Putamen (tissue), 1 donor: ENCODE measurements around the gene RFX3.

Experiments used
- DNase-seq: peaks from one replicate; pipeline ENCODE4 v3.0.0-alpha.2; 2016; ENCODE audit warnings: low spot score

The RFX3 gene

DNA sequence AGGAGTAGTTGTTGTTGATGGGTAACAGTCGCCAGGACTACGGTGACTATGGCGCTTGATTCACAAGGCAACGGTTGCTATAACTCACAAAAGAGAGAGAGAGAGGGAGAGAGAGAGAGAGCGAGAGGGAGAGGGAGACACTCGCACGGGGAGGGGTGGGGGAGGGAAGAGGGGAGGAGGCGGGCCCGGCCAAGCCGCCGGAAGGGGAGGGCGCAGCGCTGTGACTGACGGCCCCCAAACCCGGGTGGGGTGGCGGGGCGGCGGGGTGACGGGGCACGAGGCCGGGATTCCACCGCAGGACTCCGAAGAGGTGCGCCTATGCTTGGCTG is at the start of gene RFX3:
RFX3 (minus strand) TSS at position 166 of the 329 bp plus-strand sequence. CDS start 130,413 bp downstream, outside the sequence.
- DNase-seq, result peak; percentile 96

DNA sequence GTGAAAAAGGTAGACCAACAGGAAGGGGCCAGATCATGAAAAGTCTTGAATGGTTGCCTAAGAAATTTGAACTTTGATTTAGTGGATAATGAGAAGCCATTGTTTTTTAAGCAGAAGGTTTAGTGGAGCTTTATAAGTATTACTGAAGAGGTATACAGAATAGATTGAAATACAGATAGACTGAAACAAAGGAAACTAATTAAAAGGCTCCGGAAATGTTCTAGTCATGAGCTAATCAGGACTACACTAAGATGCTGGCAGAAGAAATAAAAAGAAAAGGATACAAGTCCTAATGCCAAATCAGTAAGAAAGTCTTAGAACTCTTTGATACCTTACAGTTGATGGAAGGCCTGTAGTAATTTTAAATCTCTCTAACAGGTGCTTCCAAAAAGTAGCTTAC is 45.7 kb upstream of the RFX3 start:
- no peak for DNase-seq

DNA sequence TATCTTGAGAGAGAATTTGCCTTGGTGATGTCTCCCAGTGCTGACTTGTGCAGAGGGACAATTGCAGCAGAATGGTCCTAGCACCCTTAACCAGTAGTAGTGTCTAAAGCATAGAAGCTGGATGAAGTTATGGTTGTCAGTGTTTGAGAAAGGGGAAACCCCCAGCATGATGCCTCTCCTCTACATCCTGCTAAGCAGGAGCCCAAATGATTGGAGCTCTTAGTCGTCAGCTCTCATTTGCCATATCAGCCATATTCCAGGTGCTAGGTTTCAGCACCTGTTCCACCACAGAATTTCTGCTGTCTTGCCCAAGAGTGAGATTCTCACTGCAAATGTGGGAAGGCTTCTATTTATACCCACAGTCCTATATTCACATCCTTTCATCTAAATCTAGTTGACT is 43.7 kb upstream of the RFX3 start:
- DNase-seq, result no peak

DNA sequence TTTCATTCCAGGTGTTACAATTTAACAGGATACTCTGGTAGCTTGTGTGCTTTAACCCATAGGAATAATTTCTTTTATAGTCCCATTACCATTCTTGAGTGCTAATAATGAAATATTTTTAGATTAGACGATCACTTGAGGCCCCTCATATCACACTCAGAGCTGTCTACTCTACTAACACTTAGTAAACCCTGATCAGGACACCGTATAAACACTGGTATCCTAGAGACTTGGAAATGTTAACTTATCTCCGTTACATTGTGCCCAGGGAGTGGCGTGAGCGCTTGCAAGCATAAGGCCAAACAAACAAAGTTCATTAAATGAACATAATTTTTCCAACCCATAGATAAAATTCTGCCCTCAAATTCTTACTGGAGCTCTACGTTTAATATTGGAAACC is 42.2 kb upstream of the RFX3 start:
- DNase-seq, result no peak

DNA sequence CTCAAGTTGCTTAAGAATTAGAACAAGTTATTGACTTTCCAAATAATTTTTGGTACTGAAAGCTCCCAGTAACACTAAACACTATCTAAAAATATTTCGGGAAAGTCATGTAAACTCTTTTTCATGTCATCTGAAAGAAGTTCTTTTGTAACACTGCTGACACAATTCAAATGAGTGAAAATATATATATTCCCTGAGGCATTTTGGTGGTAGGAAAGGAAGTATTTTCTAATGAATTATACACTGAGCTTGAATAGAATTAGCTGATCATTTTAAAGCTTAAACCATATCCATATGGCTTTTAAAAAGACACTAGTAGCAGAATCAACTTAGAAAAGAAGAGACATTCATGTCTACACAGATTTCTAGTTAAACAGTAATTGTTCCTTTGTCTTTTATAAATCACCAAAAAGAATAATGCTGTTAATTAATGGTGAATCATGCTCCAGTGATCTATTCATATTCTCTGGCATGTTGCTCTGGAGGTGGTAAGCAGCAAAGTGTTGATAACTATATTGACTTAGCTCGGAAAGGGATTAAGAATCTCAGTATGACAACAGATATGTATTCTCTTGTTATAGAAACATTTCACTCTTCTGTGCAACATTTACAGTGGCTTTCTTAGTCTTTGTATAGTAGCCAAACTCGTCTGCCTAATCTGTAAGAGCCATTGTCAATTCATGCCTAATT is 27.4 kb upstream of the RFX3 start:
- DNase-seq, result no peak

DNA sequence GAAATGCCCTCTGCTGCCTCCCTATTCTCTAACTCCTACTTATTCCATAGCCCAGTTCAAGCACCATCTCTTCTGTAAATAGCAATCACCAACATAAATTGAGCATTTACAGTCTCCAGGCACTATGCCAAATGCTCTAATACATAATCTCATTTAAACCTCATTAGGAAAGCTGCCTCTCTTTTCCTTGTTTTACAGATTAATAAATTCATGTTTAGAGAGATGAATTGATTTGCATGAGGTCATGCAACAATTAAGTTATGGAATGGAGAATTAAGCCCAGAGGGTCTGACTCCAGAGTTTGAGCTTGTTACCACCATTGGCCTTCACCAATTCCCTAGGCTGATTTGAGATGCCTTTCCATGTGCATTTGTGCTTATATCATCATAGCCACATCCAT is 23.4 kb upstream of the RFX3 start:
- DNase-seq, result no peak

DNA sequence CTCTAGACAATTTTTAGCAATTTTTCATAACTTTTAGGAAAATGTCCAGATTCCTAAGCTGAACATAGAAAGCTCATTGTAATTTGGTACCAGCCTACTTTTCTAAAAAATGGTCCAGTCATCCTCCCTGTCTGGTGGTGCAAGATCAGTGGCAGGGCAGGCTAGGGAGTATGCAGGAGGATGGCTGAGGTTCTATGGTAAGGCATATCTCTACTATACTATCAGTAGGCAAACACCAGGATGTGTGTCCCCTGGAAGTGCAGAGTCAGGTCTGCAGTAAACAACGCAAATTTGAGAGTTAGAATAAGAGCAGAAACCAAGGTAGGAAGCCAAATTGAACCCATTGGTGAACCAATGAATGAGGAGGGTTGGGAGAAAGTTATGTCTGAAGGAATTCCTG is 22.8 kb upstream of the RFX3 start:
- no peak for DNase-seq

DNA sequence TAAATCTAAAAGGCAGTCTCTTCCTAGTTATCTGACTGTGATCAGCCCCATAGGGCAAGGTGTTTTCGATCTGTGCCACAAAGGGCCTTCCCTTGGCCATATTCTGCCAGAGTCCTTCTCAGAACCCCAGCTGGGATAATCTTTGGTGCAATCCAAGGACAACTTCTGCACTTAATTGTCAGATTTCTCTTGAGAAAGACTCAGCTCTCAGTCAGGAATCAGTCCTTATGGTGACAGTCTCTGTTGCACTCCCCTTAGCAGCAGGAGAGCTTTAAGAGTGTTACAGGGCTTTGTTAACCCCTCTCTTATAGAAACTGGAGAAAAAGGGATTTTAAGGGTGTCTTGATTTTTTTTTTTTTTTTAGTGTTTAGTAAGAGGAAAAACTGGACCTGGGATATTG is 15.4 kb upstream of the RFX3 start:
- DNase-seq, result no peak

DNA sequence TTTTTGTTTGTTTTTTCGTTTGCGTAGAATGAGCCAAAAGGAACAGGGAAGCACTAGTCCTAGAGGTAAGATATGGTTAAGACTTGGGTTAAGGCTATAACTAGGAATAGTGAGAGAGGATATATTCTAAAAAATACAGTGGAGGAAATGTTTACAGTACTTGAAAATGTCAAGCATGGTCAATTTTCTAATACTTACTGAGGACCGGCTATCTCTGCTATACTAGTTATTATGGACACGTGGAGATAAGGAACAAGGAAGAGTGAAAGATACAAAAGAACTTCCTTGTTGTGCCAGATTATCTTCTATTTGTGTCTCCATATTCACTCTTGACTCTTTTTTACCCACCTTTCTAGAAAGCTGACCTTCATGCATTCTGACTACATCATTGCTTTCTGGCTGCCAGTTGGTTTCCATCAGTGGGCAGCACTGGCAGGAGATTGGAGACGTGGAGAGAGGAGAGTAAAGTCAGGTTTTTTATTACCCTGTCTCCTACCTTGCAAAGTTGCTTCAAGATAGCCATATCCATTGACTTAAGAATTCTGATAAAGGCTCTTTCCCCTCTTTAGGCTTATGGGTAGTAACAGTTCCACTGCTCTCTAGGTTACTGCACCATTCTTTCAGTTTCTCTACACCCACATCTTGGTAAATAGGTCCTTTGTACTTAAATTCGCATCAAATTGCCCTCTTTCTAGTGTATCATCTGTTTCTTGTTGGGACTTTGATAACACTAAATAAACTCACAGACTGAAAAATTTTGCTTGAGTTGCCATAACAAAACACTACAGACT is 9.0 kb upstream of the RFX3 start:
- DNase-seq, result no peak

DNA sequence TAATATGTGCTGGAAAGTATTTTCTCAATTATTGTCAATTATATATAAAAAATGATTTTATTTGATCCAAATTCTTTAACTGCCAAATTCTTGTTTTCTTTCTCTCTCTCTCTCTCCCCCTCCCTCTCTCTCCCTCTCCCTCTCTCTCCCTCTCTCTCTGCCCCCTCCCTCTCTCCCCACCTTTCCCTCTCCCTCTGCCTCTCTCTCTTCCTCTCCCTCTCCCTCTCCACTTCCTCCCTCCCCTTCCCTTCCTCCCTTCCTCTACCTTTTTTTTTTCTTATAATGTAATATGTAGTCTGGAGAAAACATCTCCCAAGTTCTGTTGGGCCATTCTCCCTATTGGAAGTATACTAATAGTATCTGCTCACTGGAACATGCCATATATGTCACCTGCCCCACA is 6.4 kb upstream of the RFX3 start:
- DNase-seq, result no peak

DNA sequence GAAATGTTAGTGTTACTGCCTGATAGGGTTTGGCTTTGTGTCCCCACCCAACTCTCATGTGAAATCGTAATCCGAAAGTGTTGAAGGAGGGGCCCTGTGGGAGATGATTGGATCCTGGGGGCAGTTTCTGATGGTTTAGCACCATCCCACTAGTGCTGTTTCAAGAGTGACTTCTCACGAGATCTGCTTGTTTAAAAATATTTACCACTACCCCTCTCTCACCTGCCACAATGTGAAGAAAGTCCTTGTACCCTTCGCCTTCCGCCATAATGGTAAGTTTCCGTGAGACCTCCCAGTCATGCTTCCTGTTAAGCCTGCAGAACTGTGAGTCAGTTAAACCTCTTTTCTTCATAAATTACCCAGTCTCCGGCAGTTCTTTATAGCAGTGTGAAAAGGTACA is 2.6 kb upstream of the RFX3 start:
- DNase-seq, result no peak

DNA sequence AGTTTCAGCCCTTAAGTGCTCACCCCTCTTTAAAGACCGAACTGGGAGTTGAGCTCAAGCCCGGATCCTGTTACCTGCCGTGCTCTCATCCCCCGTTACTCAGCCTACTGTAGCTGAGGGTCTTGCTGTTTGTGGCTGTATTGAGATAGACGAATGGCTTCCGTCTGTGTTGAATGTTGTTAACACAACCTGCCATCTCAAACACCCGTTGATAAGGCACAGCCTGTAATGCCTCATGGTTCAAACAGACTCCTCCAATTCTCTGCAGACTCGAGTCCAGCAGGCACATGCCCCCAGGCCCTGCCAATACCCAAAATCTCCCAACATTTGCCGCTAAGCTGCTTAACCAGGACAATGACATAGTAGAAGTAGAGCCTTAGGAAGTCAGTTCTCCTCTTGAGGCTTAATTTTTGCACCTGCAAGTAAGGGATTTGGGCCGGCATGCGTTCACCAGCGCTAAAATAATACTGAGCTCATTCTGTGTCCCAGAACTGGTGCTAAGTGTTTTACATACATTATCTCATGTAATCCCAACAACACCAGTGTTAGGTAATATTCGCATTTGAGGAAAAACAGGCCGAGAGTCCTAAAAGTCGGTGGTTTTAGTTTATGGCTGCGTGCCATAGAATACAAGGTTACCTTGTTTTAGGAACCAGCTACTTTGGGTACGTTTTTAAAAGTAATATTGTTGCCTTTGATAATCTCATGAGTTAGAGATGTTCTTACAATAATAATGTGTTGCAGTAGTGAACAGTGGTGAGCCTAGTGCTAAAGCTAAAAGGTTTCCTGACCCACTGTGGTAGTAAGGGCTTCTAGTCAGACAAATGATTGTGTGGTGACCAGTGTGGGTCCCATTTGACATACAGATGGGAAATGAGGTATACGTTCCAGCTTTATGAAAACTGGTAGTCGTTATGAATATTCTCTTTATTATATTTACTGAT is 1.5 kb upstream of the RFX3 start:
- DNase-seq, result no peak

DNA sequence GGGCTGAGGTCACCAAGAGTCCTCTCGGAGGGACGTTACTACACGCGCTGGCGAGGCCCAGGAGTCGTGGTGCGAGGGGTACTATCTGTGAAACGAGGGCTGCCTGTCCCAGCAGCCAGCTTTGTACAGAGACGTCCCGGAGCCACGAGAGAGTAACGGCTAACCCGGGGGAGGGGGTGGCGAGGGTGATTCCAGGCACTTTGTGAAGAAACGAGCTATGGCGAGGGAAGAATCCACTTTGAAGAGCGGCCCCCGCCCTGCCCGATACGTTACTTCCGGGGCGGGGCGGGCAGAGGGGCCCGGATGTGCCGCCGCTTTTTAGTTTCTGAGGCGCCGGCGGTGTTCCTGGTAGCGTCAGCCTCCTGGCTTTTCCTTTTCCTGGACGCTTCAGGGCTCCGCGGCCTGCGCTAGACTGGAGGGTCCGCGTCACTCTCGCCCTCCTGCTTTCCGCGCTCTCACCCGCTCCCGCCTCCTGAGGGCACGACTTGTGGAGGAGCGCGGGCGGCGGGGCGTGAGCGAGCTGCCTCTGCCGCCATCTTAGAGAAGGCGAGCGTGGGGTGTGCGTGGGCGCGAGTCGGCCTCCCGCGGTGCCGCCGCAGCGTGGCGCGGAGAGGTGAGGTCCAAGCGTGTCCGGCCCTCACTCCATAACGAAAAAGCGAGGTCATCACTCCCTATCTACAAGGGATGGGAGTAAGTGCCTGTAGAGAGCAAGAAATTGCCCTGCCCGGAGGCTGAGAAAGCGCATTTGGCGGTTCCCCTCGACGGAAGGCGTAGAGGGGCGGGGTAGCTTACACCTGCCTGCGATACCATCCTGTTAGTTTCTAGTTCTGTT is 580 bp upstream of the RFX3 start:
- DNase-seq, result peak; percentile 90

DNA sequence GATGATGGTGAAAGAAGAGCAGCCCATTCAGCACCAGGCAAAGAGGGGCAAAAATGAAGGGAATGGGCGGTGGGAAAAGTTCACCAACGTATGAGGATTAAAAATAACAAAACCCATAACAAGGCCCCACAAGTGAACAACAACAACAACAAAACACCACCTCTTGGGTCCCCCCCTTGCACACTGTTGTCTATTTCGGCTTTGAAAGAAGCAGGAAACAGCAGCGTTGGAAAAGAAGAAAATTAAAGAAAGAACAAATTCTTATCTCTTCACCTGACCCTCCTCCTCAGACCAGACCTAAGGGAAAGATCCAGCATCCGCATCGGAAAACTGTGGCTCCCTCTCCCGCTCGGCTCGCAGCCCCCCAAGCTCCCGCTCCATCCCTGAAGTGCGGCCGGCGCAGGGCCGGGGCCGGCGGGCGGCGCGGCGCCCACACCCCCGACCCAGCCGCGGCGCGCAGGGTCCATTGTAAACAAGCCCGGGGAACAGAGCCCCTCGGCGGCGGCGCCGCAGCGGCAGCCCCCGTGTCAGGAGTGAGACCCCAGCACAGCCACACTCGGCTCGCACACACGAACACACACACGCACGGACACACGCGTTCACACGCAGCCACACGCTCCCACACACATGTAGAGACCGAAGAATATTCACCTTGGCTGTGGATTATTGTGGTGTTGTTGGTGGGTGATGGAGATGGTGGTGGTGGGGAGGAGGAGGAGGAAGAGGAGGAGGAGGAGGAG is 535 bp downstream of the RFX3 start:
- DNase-seq, result no peak

DNA sequence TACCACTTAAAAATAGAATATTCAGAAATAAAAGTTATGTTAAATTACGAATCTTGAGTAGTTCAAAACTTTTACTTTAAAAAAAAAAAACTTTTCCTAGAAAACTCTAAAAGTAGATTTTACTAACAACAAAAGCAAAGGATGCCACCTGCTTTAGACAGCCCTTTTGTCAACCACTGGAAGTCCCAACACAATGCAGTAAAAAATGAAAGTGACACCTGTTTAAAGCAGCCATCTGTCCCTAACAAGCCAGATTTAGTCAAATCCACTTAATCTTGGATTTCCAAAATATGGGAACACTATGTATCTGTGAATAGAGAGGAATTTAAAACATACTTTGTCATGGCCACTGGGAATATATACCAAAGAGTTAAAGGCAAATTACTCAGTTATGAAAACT is 3.8 kb downstream of the RFX3 start:
- no peak for DNase-seq

DNA sequence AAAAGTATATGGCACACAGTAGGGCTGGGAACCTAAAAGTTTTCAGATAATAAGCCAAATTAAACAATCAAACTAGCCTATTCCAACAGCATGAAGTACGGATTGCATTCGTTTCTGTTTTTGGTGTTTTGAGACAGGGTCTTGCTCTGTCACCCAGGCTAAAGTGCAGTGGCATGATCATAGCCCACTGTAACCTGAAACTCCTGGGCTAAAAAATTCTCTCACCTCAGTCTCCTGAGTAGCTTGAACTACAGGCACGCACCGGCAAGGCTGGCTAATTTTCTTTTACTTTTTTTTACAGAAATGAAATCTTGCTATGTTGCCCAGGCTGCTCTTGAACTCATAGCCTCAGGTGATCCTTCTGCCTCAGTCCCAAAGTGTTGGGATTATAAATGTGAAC is 5.2 kb downstream of the RFX3 start:
- no peak for DNase-seq

DNA sequence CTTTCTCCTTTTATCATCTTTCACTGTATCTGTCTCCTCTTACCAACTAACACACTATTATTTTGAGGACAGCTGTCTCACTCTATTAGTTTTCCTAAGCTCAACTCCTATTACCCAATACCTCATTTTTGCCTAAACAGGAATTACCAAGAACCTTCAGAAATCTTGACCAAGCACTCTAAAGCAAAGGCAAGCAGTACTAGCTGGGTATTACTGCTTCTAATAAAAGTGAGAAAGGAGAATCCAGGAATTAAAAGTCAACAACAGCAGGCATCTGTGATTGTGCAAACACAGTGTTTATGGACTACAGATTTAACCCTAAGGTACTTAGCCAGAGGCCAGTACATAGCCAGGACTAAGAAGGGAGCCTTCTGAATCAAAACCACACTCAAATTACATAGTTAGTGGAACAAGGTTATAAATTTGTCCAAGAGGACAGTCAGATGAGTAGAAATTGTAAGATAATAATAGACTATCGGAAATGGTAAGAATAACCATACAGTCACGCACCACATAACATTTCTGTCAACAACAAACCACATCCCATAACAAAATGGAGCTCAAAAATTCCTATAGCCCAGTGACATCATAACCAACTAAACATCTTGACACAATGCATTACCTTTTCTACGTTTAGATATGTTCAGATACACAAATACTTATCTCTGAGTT is 8.3 kb downstream of the RFX3 start:
- no peak for DNase-seq

DNA sequence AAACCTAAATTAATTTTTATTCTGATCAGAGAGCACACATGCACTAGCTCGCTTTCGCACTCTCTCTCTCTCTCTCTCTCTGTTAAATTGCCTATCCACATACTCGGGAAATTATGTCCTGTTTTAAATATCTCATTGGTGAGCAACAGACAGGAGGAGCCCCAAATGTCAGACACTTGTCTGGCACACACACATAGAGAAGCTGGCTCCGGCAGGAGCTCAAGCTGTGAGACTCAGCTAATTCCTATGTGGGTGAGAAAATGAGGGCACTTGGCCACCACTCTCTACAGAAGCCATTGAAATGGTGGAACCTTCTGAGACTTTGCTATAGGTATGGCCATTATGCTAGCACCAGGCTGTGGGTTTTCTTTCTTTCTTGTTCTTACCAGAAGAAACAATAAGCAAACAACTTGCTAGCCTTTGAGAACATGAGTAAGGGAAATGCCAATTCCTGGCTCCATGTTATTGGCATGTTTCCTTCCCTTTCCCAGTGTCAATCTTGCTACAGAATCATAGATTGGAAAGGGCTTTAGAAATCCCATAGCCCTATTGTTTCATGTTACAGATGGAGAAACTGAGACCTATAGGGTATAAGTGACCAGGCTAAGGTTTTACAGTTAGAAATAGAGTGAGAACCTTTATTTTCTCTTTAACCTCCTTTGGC is 9.0 kb downstream of the RFX3 start:
- DNase-seq, result no peak

DNA sequence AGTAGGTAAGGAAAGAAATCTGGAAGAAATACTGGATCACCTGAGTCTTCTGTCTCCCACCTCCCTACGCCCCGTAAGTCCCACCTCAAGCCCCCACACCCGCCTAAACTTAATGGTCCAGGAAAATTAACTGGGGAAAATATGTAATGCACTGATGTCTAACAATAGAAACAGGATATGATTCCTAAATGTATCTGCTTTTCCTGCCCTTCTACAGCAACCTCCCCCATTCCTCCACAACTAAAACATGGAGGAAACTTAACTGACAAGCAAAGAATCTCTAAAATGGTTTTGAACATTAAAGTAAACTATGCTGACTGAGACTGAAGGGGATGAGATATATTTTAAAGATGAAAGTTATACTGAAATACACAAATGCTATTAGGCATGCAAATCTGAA is 10.4 kb downstream of the RFX3 start:
- no peak for DNase-seq

DNA sequence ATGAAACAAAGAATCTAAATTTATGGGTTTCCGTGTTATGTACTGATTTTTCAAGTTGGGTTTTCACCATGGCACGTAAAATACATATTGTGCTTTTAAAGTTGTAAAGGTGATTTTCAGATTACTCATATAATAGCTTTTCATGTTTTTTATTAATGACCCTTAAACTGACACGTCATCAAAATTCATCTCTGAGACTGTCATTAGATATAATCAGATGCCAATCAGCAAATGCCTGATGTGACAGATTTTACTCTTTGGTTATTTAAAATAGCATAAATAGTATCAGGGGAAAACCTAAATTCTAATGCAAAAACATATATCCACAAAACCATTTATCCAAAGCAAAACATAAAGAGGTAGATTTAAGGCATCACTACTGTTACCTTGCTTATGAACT is 11.0 kb downstream of the RFX3 start:
- DNase-seq, result no peak
